Ramos (cell line): ENCODE measurements around the gene KIF18A.

Experiments used
- in situ Hi-C: fragments of 300-500 bp; cut with MboI; formaldehyde crosslinking; loops from one replicate; pipeline ENCODE4 v1.14.3; 2022; ENCODE audit warnings: low sequenced_read_pairs; ENCODE audit not compliant: unreplicated experiment

The KIF18A gene

GRCh38 chr11:28049338-28050216 lies 58.4 kb downstream of the KIF18A start:
- in situ Hi-C loops = no loop called here

GRCh38 chr11:28048812-28049211 lies 59.1 kb downstream of the KIF18A start:
- in situ Hi-C loops = no loop called here

- in situ Hi-C loops = no loop called here
These were observed 63.8 kb downstream of the KIF18A start for GRCh38 chr11:28043930-28044709.

GRCh38 chr11:28040384-28040783 lies 67.6 kb downstream of the KIF18A start:
- in situ Hi-C loops = no loop called here

- in situ Hi-C loops = no loop called here
These were observed 69.2 kb downstream of the KIF18A start for GRCh38 chr11:28038775-28039174.

- in situ Hi-C loops = no loop called here
These were observed 81.2 kb downstream of the KIF18A start for GRCh38 chr11:28026634-28027290.

GRCh38 chr11:28017816-28018215 lies 90.1 kb downstream of the KIF18A start:
- in situ Hi-C loops = no loop called here

- in situ Hi-C loops = no loop called here
These were observed 96.1 kb downstream of the KIF18A start for GRCh38 chr11:28011813-28012212.

- in situ Hi-C loops = no loop called here
These were observed 98.0 kb downstream of the KIF18A start for GRCh38 chr11:28009996-28010395.

- in situ Hi-C loops = no loop called here
These were observed 98.6 kb downstream of the KIF18A start for GRCh38 chr11:28009388-28009787.

- in situ Hi-C loops = no loop called here
These were observed 104.3 kb downstream of the KIF18A start for GRCh38 chr11:28003615-28004014.

GRCh38 chr11:27998552-27998951 lies 109.4 kb downstream of the KIF18A start:
- in situ Hi-C loops = no loop called here

GRCh38 chr11:27997344-27997743 lies 110.6 kb downstream of the KIF18A start:
- in situ Hi-C loops = no loop called here

GRCh38 chr11:27996066-27996465 lies 111.9 kb downstream of the KIF18A start:
- in situ Hi-C loops = no loop called here

GRCh38 chr11:27995083-27995482 lies 112.9 kb downstream of the KIF18A start:
- in situ Hi-C loops = no loop called here

- in situ Hi-C loops = no loop called here
These were observed 116.2 kb downstream of the KIF18A start for GRCh38 chr11:27991736-27992135.

GRCh38 chr11:27977527-27977926 lies 130.4 kb downstream of the KIF18A start:
- in situ Hi-C loops = no loop called here

- in situ Hi-C loops = no loop called here
These were observed 130.9 kb downstream of the KIF18A start for GRCh38 chr11:27977031-27977430.

- in situ Hi-C loops = no loop called here
These were observed 131.7 kb downstream of the KIF18A start for GRCh38 chr11:27976262-27976661.

- in situ Hi-C loops = no loop called here
These were observed 134.0 kb downstream of the KIF18A start for GRCh38 chr11:27973851-27974536.
